ENCODE data around the gene UNC13A. TPM values are rescaled to one million over a fixed set of nuclear protein-coding genes. Genes with fewer than 3 reads are reported as not detected.
"Not testable (repeated sequence)": the region's sequence is repeated elsewhere in the genome, so short reads cannot be mapped to it uniquely, and the experiment has no call there.

Gene UNC13A
- total RNA-seq, 6 donors from 2014 or later: under 0.01 to 0.54 (median 0.33) TPM; not detected in 1

GRCh38 chr19:17590866-17591265 is 97.3 kb downstream of the UNC13A start:
- no peaks in the 10 kb centered on the region for H3K9me3 ChIP-seq
- no peaks in the 10 kb centered on the region for H3K36me3 ChIP-seq
- H3K27me3 ChIP-seq: no peaks in the 10 kb centered on the region
- H3K4me3 ChIP-seq: no peak overlapping the region
- DNase-seq: no peak
- ATAC-seq (ENCODE audit: low FRiP score in 2 of 2): no peak
- H3K4me1 ChIP-seq: no peaks in the 10 kb centered on the region
- TF ChIP-seq POLR2A (IDR thresholded peaks at IDR 0.05) (no peak), CTCF (IDR thresholded peaks at IDR 0.05) (no peak), POLR2AphosphoS5 (IDR thresholded peaks at IDR 0.05) (no peak), EP300 (IDR thresholded peaks at IDR 0.05) (no peak)
- 0 to 100% methylated on average over 1 of the region's 1 CpG for WGBS, 2 donors
- no peak overlapping the region for H3K27ac ChIP-seq

GRCh38 chr19:17585395-17585794 is 102.8 kb downstream of the UNC13A start:
- WGBS, 2 donors: 65 to 68% methylated on average over 7 of the region's 7 CpGs

GRCh38 chr19:17584132-17584531 is 104.0 kb downstream of the UNC13A start:
- peaks cover 0 to 7% (median 2%) of the 10 kb centered on the region in 4 donors for H3K4me1 ChIP-seq
- no peak for DNase-seq
- 64 to 71% methylated on average over 3 of the region's 3 CpGs for WGBS, 2 donors

More at GRCh38 chr19:17585395-17585794, 102.8 kb downstream of the UNC13A start:
- H3K36me3 ChIP-seq: peaks cover 11 to 27% (median 25%) of the 10 kb centered on the region in 4 donors
- not testable (repeated sequence) for ATAC-seq (ENCODE audit: low FRiP score in 2 of 2); H3K9me3 ChIP-seq; H3K4me3 ChIP-seq; H3K27me3 ChIP-seq; H3K27ac ChIP-seq; H3K4me1 ChIP-seq; DNase-seq

GRCh38 chr19:17582613-17583012 is 105.5 kb downstream of the UNC13A start:
- TF ChIP-seq POLR2A (IDR thresholded peaks at IDR 0.05) (no peak), POLR2AphosphoS5 (IDR thresholded peaks at IDR 0.05) (no peak), CTCF (IDR thresholded peaks at IDR 0.05) (no peak), EP300 (IDR thresholded peaks at IDR 0.05) (no peak)
- no peak overlapping the region for H3K27ac ChIP-seq
- WGBS, 2 donors: 91% methylated on average over 8 of the region's 8 CpGs; no CpG with 5 or more reads in 1 of the 2 donors
- DNase-seq (no peak), ATAC-seq (ENCODE audit: low FRiP score in 2 of 2) (no peak)
- H3K9me3 ChIP-seq: no peaks in the 10 kb centered on the region
- peaks cover 0 to 7% (median 2%) of the 10 kb centered on the region in 4 donors for H3K4me1 ChIP-seq
- no peak overlapping the region for H3K4me3 ChIP-seq
- no peaks in the 10 kb centered on the region for H3K27me3 ChIP-seq
- H3K36me3 ChIP-seq: peaks cover 15 to 55% (median 42%) of the 10 kb centered on the region in 4 donors

More at GRCh38 chr19:17584132-17584531, 104.0 kb downstream of the UNC13A start:
- Histone ChIP-seq H3K36me3 (peaks cover 11 to 39% (median 30%) of the 10 kb centered on the region in 4 donors), H3K9me3 (no peaks in the 10 kb centered on the region), H3K27ac (no peak overlapping the region), H3K4me3 (no peak overlapping the region), H3K27me3 (no peaks in the 10 kb centered on the region)
- no peak for TF ChIP-seq POLR2AphosphoS5 (IDR thresholded peaks at IDR 0.05)
- no peak for TF ChIP-seq CTCF (IDR thresholded peaks at IDR 0.05)
- no peak for TF ChIP-seq EP300 (IDR thresholded peaks at IDR 0.05)
- TF ChIP-seq POLR2A (IDR thresholded peaks at IDR 0.05): no peak
- ATAC-seq (ENCODE audit: low FRiP score in 2 of 2): no peak

- no peak for ATAC-seq (ENCODE audit: low FRiP score in 2 of 2)
- H3K27ac ChIP-seq: no peak overlapping the region
- no peak for DNase-seq
- no peaks in the 10 kb centered on the region for H3K9me3 ChIP-seq
- H3K4me1 ChIP-seq: peaks cover 0 to 7% (median 2%) of the 10 kb centered on the region in 4 donors
- no peak for TF ChIP-seq POLR2A (IDR thresholded peaks at IDR 0.05)
- TF ChIP-seq CTCF (IDR thresholded peaks at IDR 0.05): no peak
- no peak overlapping the region for H3K4me3 ChIP-seq
- H3K36me3 ChIP-seq: peaks cover 15 to 66% (median 50%) of the 10 kb centered on the region in 4 donors
- WGBS, 2 donors: 82 to 91% methylated on average over 5 to 19 of the region's 19 CpGs
- H3K27me3 ChIP-seq: no peaks in the 10 kb centered on the region
Measured at GRCh38 chr19:17581211-17581874, 106.8 kb downstream of the UNC13A start.

Measured in upper lobe of left lung (tissue), 6 donors.